HepG2 (cell line): ENCODE data around the gene KCNQ1OT1. TPM values are rescaled to one million over a fixed set of nuclear protein-coding genes. Genes with fewer than 3 reads are reported as not detected.

ENCODE experiments used
- ARID2 ChIP-seq: sonication (generic); formaldehyde crosslinking; IDR thresholded peaks from 2 replicates; pipeline ENCODE4 v1.8.1; 2022; ENCODE audit warnings: mild to moderate bottlenecking, missing genetic modification reagents, borderline replicate concordance
- ELF3 ChIP-seq: IDR thresholded peaks from 2 replicates; pipeline ENCODE4 v1.6.1; 2016; ENCODE audit warnings: missing genetic modification reagents, missing compliant biosample characterization
- GPN1 ChIP-seq: sonication (generic); formaldehyde crosslinking; IDR thresholded peaks from 2 replicates; pipeline ENCODE4 v1.5.1; 2020; ENCODE audit warnings: missing genetic modification reagents, borderline replicate concordance
- HMG20B ChIP-seq: conservative IDR thresholded peaks from 2 replicates; pipeline ENCODE4 v1.6.1; 2016; ENCODE audit warnings: missing genetic modification reagents, missing compliant biosample characterization
- IRF2 ChIP-seq: IDR thresholded peaks from 2 replicates; pipeline ENCODE4 v1.6.1; 2018; ENCODE audit warnings: missing genetic modification reagents, missing compliant biosample characterization
- MAFG ChIP-seq: sonication (generic); formaldehyde crosslinking; IDR thresholded peaks from 2 replicates; pipeline ENCODE4 v1.5.1; 2020; ENCODE audit warnings: mild to moderate bottlenecking, missing genetic modification reagents
- NR2C2 ChIP-seq: sonication (generic); formaldehyde crosslinking; IDR thresholded peaks from 2 replicates; pipeline ENCODE4 v1.4.0; 2020; ENCODE audit warnings: missing genetic modification reagents, mild to moderate bottlenecking, moderate library complexity, borderline replicate concordance
- ZNF180 ChIP-seq: sonication (generic); formaldehyde crosslinking; IDR thresholded peaks from 2 replicates; pipeline ENCODE4 v1.4.0; 2020; ENCODE audit warnings: low read depth, missing genetic modification reagents, borderline replicate concordance
- ZNF564 ChIP-seq: sonication (generic); formaldehyde crosslinking; IDR thresholded peaks from 2 replicates; pipeline ENCODE4 v1.8.1; 2023; ENCODE audit warnings: mild to moderate bottlenecking, missing genetic modification reagents
- ZNF678 ChIP-seq: sonication (generic); formaldehyde crosslinking; IDR thresholded peaks from 2 replicates; pipeline ENCODE4 v1.4.0; 2020; ENCODE audit warnings: mild to moderate bottlenecking, missing genetic modification reagents
- ZNF749 ChIP-seq: sonication (generic); formaldehyde crosslinking; IDR thresholded peaks from 2 replicates; pipeline ENCODE4 v1.8.0; 2022; ENCODE audit warnings: mild to moderate bottlenecking, missing genetic modification reagents, moderate library complexity, borderline replicate concordance
- ZNF768 ChIP-seq: sonication (generic); formaldehyde crosslinking; IDR thresholded peaks from 2 replicates; pipeline ENCODE4 v1.4.0; 2020; ENCODE audit warnings: missing genetic modification reagents
- ZSCAN22 ChIP-seq: sonication (generic); formaldehyde crosslinking; IDR thresholded peaks from 2 replicates; pipeline ENCODE4 v1.4.0; 2020; ENCODE audit warnings: mild to moderate bottlenecking, missing genetic modification reagents
- ZSCAN30 ChIP-seq: sonication (generic); formaldehyde crosslinking; IDR thresholded peaks from 2 replicates; pipeline ENCODE4 v1.5.0; 2020; ENCODE audit warnings: mild to moderate bottlenecking, missing genetic modification reagents
- polyA plus RNA-seq, 8 experiments: library from polyadenylated mRNA; depleted of rRNA in 3 of 8; stranded (reverse) in 7 of 8; unstranded in 1 of 8; fragments of >200 nt; fragmentation: Illumina TruSeq in 4 of 8; extraction: Trizol in 4 of 8; gene quantifications; 2 replicates each; pipeline versions ENCODE4 v1.2.1 to v1.2.3, GENCODE V29; 2011 to 2016; ENCODE audit warnings: low read depth in 4 of 8, missing spikeins in 1 of 8, mixed read lengths in 1 of 8; ENCODE audit not compliant: insufficient read depth in 1 of 8
- total RNA-seq, 5 experiments: library from RNA; depleted of rRNA; stranded (reverse); fragments of >200 nt; fragmentation: Illumina TruSeq; extraction: Trizol; gene quantifications; 2 replicates each; pipeline ENCODE4 v1.2.3, GENCODE V29; 2016; ENCODE audit warnings: low read depth in 1 of 5
- TF ChIP-seq, protein P1 (sequence below): sonication (generic); formaldehyde crosslinking; IDR thresholded peaks from 2 replicates; pipeline ENCODE4 v1.9.0; 2021; ENCODE audit warnings: missing genetic modification reagents, mild to moderate bottlenecking, borderline replicate concordance
- TF ChIP-seq, protein P2 (sequence below): sonication (generic); IDR thresholded peaks from 2 replicates; pipeline ENCODE4 v1.6.1; 2016; ENCODE audit warnings: low read depth, borderline replicate concordance
- TF ChIP-seq, protein P3 (sequence below): sonication (generic); formaldehyde crosslinking; IDR thresholded peaks from 2 replicates; pipeline ENCODE4 v1.8.0; 2022; ENCODE audit warnings: mild to moderate bottlenecking, missing genetic modification reagents; ENCODE audit not compliant: insufficient replicate concordance
- TF ChIP-seq, protein P4 (sequence below): IDR thresholded peaks from 2 replicates; pipeline ENCODE4 v1.6.1; 2016; ENCODE audit warnings: control low read depth
- TF ChIP-seq, protein P5 (sequence below): sonication (generic); formaldehyde crosslinking; IDR thresholded peaks from 2 replicates; pipeline ENCODE4 v1.5.1; 2020; ENCODE audit warnings: mild to moderate bottlenecking, missing genetic modification reagents
- TF ChIP-seq, protein P6 (sequence below): sonication (generic); formaldehyde crosslinking; IDR thresholded peaks from 2 replicates; pipeline ENCODE4 v1.8.0; 2022; ENCODE audit warnings: missing genetic modification reagents, mild to moderate bottlenecking, borderline replicate concordance

KCNQ1OT1 gene
- total and polyA plus RNA-seq, 2 of the 13 experiments (the other 11 are each of a cell fraction or from before 2014, with no cell fraction given) = 1.3 to 18.9 TPM

DNA sequence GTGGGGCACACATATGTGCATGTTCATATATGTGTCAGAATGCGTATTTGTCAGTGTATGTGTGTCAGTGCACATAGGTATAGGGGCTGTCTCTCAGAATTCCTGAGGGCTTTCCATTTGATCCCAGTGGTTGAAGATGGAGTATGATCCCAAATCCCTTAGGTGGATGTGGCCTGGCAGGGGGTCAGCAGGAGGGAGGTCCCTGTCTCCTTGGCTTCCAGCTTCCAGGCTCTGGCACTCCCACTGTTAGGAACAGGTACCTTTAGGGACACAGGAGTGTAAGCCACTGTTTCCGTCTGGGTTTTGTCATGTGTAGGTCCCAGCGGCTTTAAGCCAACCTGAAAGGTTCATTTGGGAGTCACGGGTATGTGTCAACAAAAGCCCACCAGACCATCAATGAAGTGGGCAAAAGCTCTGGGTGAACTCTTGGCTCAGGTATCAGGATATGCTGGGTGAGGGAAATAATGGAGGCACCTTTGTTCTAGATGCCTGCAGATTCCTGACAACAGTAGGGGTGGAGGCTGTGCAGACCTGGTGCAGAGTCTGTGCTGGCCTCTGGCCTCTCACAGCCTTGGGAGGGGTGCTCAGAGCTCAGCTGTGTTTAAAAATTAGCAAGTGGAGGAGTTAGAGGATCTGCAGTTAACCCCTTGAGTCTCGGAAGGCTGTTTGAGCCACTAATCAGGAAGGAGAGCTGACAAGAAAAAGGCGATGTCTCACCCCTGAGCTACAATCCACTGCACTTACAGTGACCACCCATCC is 9.0 kb downstream of the KCNQ1OT1 start (continued):
- TF ChIP-seq, protein P1, sequence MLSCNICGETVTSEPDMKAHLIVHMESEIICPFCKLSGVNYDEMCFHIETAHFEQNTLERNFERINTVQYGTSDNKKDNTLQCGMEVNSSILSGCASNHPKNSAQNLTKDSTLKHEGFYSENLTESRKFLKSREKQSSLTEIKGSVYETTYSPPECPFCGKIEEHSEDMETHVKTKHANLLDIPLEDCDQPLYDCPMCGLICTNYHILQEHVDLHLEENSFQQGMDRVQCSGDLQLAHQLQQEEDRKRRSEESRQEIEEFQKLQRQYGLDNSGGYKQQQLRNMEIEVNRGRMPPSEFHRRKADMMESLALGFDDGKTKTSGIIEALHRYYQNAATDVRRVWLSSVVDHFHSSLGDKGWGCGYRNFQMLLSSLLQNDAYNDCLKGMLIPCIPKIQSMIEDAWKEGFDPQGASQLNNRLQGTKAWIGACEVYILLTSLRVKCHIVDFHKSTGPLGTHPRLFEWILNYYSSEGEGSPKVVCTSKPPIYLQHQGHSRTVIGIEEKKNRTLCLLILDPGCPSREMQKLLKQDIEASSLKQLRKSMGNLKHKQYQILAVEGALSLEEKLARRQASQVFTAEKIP = no peak
- TF ChIP-seq, protein P2, sequence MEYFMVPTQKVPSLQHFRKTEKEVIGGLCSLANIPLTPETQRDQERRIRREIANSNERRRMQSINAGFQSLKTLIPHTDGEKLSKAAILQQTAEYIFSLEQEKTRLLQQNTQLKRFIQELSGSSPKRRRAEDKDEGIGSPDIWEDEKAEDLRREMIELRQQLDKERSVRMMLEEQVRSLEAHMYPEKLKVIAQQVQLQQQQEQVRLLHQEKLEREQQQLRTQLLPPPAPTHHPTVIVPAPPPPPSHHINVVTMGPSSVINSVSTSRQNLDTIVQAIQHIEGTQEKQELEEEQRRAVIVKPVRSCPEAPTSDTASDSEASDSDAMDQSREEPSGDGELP = peak; percentile 71; the same call in 1 of the 2 replicates
- TF ChIP-seq ZNF749 (no peak), ZNF564 (CRISPR knock-in tag) (no peak), MAFG (CRISPR knock-in tag) (no peak), ELF3 (CRISPR knock-in tag) (no peak), HMG20B (no peak), GPN1 (CRISPR knock-in tag) (no peak), ZSCAN22 (CRISPR knock-in tag) (no peak), NR2C2 (CRISPR knock-in tag) (no peak), IRF2 (0 out of 2 replicates have a peak, but pooled peaks have one; percentile 13), ZSCAN30 (no peak), ZNF768 (CRISPR knock-in tag) (peak; percentile 52), ZNF180 (CRISPR knock-in tag) (no peak), ZNF678 (CRISPR knock-in tag) (no peak), ARID2 (CRISPR knock-in tag) (no peak)
- TF ChIP-seq, protein P3, sequence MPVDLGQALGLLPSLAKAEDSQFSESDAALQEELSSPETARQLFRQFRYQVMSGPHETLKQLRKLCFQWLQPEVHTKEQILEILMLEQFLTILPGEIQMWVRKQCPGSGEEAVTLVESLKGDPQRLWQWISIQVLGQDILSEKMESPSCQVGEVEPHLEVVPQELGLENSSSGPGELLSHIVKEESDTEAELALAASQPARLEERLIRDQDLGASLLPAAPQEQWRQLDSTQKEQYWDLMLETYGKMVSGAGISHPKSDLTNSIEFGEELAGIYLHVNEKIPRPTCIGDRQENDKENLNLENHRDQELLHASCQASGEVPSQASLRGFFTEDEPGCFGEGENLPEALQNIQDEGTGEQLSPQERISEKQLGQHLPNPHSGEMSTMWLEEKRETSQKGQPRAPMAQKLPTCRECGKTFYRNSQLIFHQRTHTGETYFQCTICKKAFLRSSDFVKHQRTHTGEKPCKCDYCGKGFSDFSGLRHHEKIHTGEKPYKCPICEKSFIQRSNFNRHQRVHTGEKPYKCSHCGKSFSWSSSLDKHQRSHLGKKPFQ (CRISPR knock-in tag) = peak; percentile 41
- TF ChIP-seq, protein P4, sequence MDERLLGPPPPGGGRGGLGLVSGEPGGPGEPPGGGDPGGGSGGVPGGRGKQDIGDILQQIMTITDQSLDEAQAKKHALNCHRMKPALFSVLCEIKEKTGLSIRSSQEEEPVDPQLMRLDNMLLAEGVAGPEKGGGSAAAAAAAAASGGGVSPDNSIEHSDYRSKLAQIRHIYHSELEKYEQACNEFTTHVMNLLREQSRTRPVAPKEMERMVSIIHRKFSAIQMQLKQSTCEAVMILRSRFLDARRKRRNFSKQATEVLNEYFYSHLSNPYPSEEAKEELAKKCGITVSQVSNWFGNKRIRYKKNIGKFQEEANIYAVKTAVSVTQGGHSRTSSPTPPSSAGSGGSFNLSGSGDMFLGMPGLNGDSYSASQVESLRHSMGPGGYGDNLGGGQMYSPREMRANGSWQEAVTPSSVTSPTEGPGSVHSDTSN (CRISPR knock-in tag) = no peak
- TF ChIP-seq, protein P5, sequence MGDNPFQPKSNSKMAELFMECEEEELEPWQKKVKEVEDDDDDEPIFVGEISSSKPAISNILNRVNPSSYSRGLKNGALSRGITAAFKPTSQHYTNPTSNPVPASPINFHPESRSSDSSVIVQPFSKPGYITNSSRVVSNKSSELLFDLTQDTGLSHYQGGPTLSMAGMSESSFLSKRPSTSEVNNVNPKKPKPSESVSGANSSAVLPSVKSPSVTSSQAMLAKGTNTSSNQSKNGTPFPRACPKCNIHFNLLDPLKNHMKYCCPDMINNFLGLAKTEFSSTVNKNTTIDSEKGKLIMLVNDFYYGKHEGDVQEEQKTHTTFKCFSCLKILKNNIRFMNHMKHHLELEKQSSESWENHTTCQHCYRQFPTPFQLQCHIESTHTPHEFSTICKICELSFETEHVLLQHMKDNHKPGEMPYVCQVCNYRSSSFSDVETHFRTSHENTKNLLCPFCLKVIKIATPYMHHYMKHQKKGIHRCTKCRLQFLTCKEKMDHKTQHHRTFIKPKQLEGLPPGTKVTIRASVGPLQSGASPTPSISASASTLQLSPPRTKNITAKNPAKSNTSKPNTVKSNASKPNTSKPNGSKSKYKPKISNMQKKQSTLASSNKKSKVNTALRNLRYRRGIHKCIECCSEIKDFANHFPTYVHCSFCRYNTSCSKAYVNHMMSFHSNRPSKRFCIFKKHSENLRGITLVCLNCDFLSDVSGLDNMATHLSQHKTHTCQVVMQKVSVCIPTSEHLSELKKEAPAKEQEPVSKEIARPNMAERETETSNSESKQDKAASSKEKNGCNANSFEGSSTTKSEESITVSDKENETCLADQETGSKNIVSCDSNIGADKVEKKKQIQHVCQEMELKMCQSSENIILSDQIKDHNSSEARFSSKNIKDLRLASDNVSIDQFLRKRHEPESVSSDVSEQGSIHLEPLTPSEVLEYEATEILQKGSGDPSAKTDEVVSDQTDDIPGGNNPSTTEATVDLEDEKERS = no peak
- TF ChIP-seq, protein P6, sequence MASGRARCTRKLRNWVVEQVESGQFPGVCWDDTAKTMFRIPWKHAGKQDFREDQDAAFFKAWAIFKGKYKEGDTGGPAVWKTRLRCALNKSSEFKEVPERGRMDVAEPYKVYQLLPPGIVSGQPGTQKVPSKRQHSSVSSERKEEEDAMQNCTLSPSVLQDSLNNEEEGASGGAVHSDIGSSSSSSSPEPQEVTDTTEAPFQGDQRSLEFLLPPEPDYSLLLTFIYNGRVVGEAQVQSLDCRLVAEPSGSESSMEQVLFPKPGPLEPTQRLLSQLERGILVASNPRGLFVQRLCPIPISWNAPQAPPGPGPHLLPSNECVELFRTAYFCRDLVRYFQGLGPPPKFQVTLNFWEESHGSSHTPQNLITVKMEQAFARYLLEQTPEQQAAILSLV (CRISPR knock-in tag) = no peak
